NT2/D1 (cell line): Measurements from ENCODE around the gene SLC19A1.

Experiments
- YY1 ChIP-seq: IDR thresholded peaks from 2 replicates; pipeline ENCODE4 v1.6.1; 2011; ENCODE audit not compliant: insufficient read length, insufficient read depth
- ZNF274 ChIP-seq: IDR thresholded peaks from 2 replicates; pipeline ENCODE4 v1.6.1; 2011; ENCODE audit warnings: mild to moderate bottlenecking, low read depth, low read length

GRCh38 chr21:45545691-45546531, 3.7 kb upstream of the SLC19A1 start:
- TF ChIP-seq ZNF274 (no peak), YY1 (no peak)
